Astrocyte (in vitro differentiated cells and primary cell): ENCODE results near the gene APC2. TPM values are rescaled to one million over a fixed set of nuclear protein-coding genes. Genes with fewer than 3 reads are reported as not detected.
A peak's percentile ranks its signal among the peaks of the same experiment; 100 is the strongest.
"Not testable (repeated sequence)": the region's sequence is repeated elsewhere in the genome, so short reads cannot be mapped to it uniquely, and the experiment has no call there.

Experiments
- DNase-seq: peaks from one replicate; pipeline ENCODE4 v3.0.0-alpha.2; 2010; ENCODE audit warnings: low read depth
- FAIRE-seq: peaks from 2 replicates; lab custom pipeline; 2011; peaks lifted over from hg19 to GRCh38; lab: Jason Lieb, UNC
- H2AFZ ChIP-seq: 2 replicates; pipeline ENCODE4 v1.6.0; 2012; ENCODE audit warnings: low read depth, low read length, inconsistent platforms
- H3K27ac ChIP-seq: 2 replicates; pipeline ENCODE4 v1.5.1; 2011; ENCODE audit warnings: low read depth, low read length, inconsistent platforms
- H3K27me3 ChIP-seq: 2 replicates; pipeline ENCODE4 v1.6.0; 2011; ENCODE audit warnings: low read length, inconsistent platforms; ENCODE audit not compliant: insufficient read depth
- H3K36me3 ChIP-seq: 2 replicates; pipeline ENCODE4 v1.5.1; 2011; ENCODE audit warnings: low read length, inconsistent platforms; ENCODE audit not compliant: insufficient read depth
- H3K4me1 ChIP-seq: 2 replicates; pipeline ENCODE4 v1.5.1; 2011; ENCODE audit warnings: low read length, inconsistent platforms; ENCODE audit not compliant: insufficient read depth
- H3K4me2 ChIP-seq: 2 replicates; pipeline ENCODE4 v1.6.0; 2012; ENCODE audit warnings: low read length, inconsistent platforms
- H3K4me3 ChIP-seq: 2 replicates; pipeline ENCODE4 v1.5.1; 2011; ENCODE audit warnings: low read depth, mild to moderate bottlenecking, low read length, inconsistent platforms; ENCODE audit not compliant: insufficient read depth
- H3K79me2 ChIP-seq: 2 replicates; pipeline ENCODE4 v1.6.0; 2012; ENCODE audit warnings: mild to moderate bottlenecking, low read length, inconsistent platforms; ENCODE audit not compliant: insufficient read depth
- H3K9ac ChIP-seq: 2 replicates; pipeline ENCODE4 v1.6.0; 2012; ENCODE audit warnings: mild to moderate bottlenecking, low read length, inconsistent platforms
- H3K9me3 ChIP-seq: 2 replicates; pipeline ENCODE4 v1.5.1; 2012; ENCODE audit warnings: low read depth, mild to moderate bottlenecking, low read length, inconsistent platforms; ENCODE audit not compliant: insufficient read depth
- H4K20me1 ChIP-seq: 2 replicates; pipeline ENCODE4 v1.6.0; 2012; ENCODE audit warnings: low read length, inconsistent platforms; ENCODE audit not compliant: insufficient read depth
- H3K27ac Mint-ChIP-seq: one replicate; pipeline ENCODE4 v1.8.0; 2021; ENCODE audit warnings: mild to moderate bottlenecking, mixed read lengths; ENCODE audit not compliant: unreplicated experiment
- H3K27me3 Mint-ChIP-seq: one replicate; pipeline ENCODE4 v1.8.0; 2021; ENCODE audit warnings: low read depth, mixed read lengths; ENCODE audit not compliant: unreplicated experiment
- H3K36me3 Mint-ChIP-seq: one replicate; pipeline ENCODE4 v1.8.0; 2021; ENCODE audit warnings: low read depth, mixed read lengths; ENCODE audit not compliant: unreplicated experiment
- H3K4me1 Mint-ChIP-seq: one replicate; pipeline ENCODE4 v1.8.0; 2021; ENCODE audit warnings: low read depth, mixed read lengths; ENCODE audit not compliant: unreplicated experiment
- H3K4me3 Mint-ChIP-seq: one replicate; pipeline ENCODE4 v1.8.0; 2021; ENCODE audit warnings: mild to moderate bottlenecking, moderate library complexity, mixed read lengths; ENCODE audit not compliant: unreplicated experiment
- H3K9me3 Mint-ChIP-seq: one replicate; pipeline ENCODE4 v1.8.0; 2021; ENCODE audit warnings: mild to moderate bottlenecking, mixed read lengths; ENCODE audit not compliant: unreplicated experiment
- CTCF ChIP-seq: IDR thresholded peaks from 2 replicates; pipeline ENCODE4 v1.5.1; 2011; ENCODE audit warnings: low read depth, mild to moderate bottlenecking, inconsistent platforms, low read length, moderate library complexity; ENCODE audit not compliant: insufficient read depth
- EZH2 ChIP-seq: IDR thresholded peaks from 2 replicates; pipeline ENCODE4 v1.6.1; 2012; ENCODE audit warnings: mild to moderate bottlenecking, low read length, inconsistent platforms; ENCODE audit not compliant: insufficient read depth
- total RNA-seq: library from RNA; stranded (reverse); gene quantifications from 2 replicates; pipeline ENCODE4 v1.2.1, GENCODE V29; 2021

Gene APC2
- total RNA-seq, 1 donor from 2014 or later, result 7.1 TPM

GRCh38 chr19:1496714-1497577 is 47.0 kb downstream of the APC2 start:
- H4K20me1 ChIP-seq, result no peaks in the 10 kb centered on the region
- Mint-ChIP-seq H3K4me1 (no peaks in the 10 kb centered on the region), H3K9me3 (no peaks in the 10 kb centered on the region), H3K27me3 (peaks cover 14% of the 10 kb centered on the region), H3K36me3 (no peaks in the 10 kb centered on the region), H3K4me3 (peak overlapping the region; percentile 6), H3K27ac (no peak overlapping the region)
- no peaks in the 10 kb centered on the region for H3K36me3 ChIP-seq
- no peak for TF ChIP-seq CTCF
- no peak for TF ChIP-seq EZH2
- H3K4me1 ChIP-seq, result no peaks in the 10 kb centered on the region
- H2AFZ ChIP-seq, result no peak overlapping the region
- H3K9ac ChIP-seq, result no peak overlapping the region
- H3K4me2 ChIP-seq, result no peak overlapping the region
- FAIRE-seq, result no peak
- H3K27ac ChIP-seq, result no peak overlapping the region
- no peak for DNase-seq
- H3K9me3 ChIP-seq, result no peaks in the 10 kb centered on the region
- H3K4me3 ChIP-seq, result no peak overlapping the region
- no peaks in the 10 kb centered on the region for H3K27me3 ChIP-seq
- no peaks in the 10 kb centered on the region for H3K79me2 ChIP-seq

GRCh38 chr19:1497578-1498235 is 47.8 kb downstream of the APC2 start:
- H3K9me3 Mint-ChIP-seq, result no peaks in the 10 kb centered on the region
- Histone ChIP-seq H3K9ac (no peak overlapping the region), H3K4me3 (no peak overlapping the region), H3K9me3 (no peaks in the 10 kb centered on the region), H3K36me3 (no peaks in the 10 kb centered on the region), H3K79me2 (no peaks in the 10 kb centered on the region), H3K4me2 (no peak overlapping the region), H2AFZ (no peak overlapping the region), H3K27me3 (peaks cover 1% of the 10 kb centered on the region), H4K20me1 (no peaks in the 10 kb centered on the region), H3K27ac (no peak overlapping the region), H3K4me1 (no peaks in the 10 kb centered on the region)
- no peaks in the 10 kb centered on the region for H3K36me3 Mint-ChIP-seq
- H3K27me3 Mint-ChIP-seq, result peaks cover 15% of the 10 kb centered on the region
- peak overlapping the region; percentile 6 for H3K4me3 Mint-ChIP-seq
- FAIRE-seq, result no peak
- no peaks in the 10 kb centered on the region for H3K4me1 Mint-ChIP-seq
- no peak for DNase-seq
- TF ChIP-seq EZH2, result no peak
- TF ChIP-seq CTCF, result no peak
- no peak overlapping the region for H3K27ac Mint-ChIP-seq

- not testable (repeated sequence) for H3K4me2 ChIP-seq, H3K36me3 Mint-ChIP-seq, H3K27ac ChIP-seq, FAIRE-seq, H2AFZ ChIP-seq, H3K4me3 ChIP-seq, DNase-seq, H3K36me3 ChIP-seq, H4K20me1 ChIP-seq, H3K4me1 ChIP-seq, H3K9me3 Mint-ChIP-seq, H3K4me3 Mint-ChIP-seq, H3K9ac ChIP-seq, H3K27ac Mint-ChIP-seq, H3K79me2 ChIP-seq, H3K4me1 Mint-ChIP-seq, H3K9me3 ChIP-seq
- peaks cover 16% of the 10 kb centered on the region for H3K27me3 Mint-ChIP-seq
- peaks cover 15% of the 10 kb centered on the region for H3K27me3 ChIP-seq
Observed at GRCh38 chr19:1499231-1499630, 49.3 kb downstream of the APC2 start.
